Stimulated activated naive CD8-positive, alpha-beta T cell treated with anti-CD3 and anti-CD28 coated beads, Interleukin-15, Interleukin-2, amounts not matched to agents 100 ng/mL and 50 ng/mL, for 24 hours (primary cell): Measurements from ENCODE around the gene ZNF30.
"Not testable (repeated sequence)": the region's sequence is repeated elsewhere in the genome, so short reads cannot be mapped to it uniquely, and the experiment has no call there.

Experiments
- H3K27ac Mint-ChIP-seq: one replicate; pipeline ENCODE4 v1.8.0; 2021; ENCODE audit warnings: mild to moderate bottlenecking, mixed read lengths
- H3K27me3 Mint-ChIP-seq: one replicate; pipeline ENCODE4 v1.8.0; 2021; ENCODE audit warnings: mixed read lengths
- H3K36me3 Mint-ChIP-seq: one replicate; pipeline ENCODE4 v1.8.0; 2021; ENCODE audit warnings: low read depth, mixed read lengths
- H3K4me1 Mint-ChIP-seq: one replicate; pipeline ENCODE4 v1.8.0; 2021; ENCODE audit warnings: low read depth, mixed read lengths
- H3K4me3 Mint-ChIP-seq: one replicate; pipeline ENCODE4 v1.8.0; 2021; ENCODE audit warnings: mild to moderate bottlenecking, mixed read lengths
- H3K9me3 Mint-ChIP-seq: one replicate; pipeline ENCODE4 v1.8.0; 2021; ENCODE audit warnings: mixed read lengths

The ZNF30 gene

GRCh38 chr19:34990578-34991192 is 64.0 kb downstream of the ZNF30 start:
- Mint-ChIP-seq H3K9me3 (peaks cover 4% of the 10 kb centered on the region), H3K4me3 (peak overlapping the region; percentile 59), H3K27me3 (no peaks in the 10 kb centered on the region), H3K36me3 (no peaks in the 10 kb centered on the region), H3K4me1 (peaks cover 66% of the 10 kb centered on the region), H3K27ac (peak overlapping the region; percentile 96)

GRCh38 chr19:34991542-34992333 is 65.0 kb downstream of the ZNF30 start:
- Mint-ChIP-seq H3K4me1 (peaks cover 72% of the 10 kb centered on the region), H3K4me3 (no peak overlapping the region), H3K9me3 (peaks cover 4% of the 10 kb centered on the region), H3K36me3 (no peaks in the 10 kb centered on the region), H3K27ac (peak overlapping the region; percentile 96), H3K27me3 (no peaks in the 10 kb centered on the region)

GRCh38 chr19:34992582-34992981 is 65.9 kb downstream of the ZNF30 start:
- H3K27ac Mint-ChIP-seq, H3K27me3 Mint-ChIP-seq, H3K36me3 Mint-ChIP-seq, H3K4me3 Mint-ChIP-seq, H3K9me3 Mint-ChIP-seq: not testable (repeated sequence)
- peaks cover 76% of the 10 kb centered on the region for H3K4me1 Mint-ChIP-seq

GRCh38 chr19:34994286-34994642 is 67.6 kb downstream of the ZNF30 start:
- Mint-ChIP-seq H3K9me3 (peaks cover 4% of the 10 kb centered on the region), H3K27me3 (no peaks in the 10 kb centered on the region), H3K27ac (no peak overlapping the region), H3K4me3 (no peak overlapping the region), H3K36me3 (no peaks in the 10 kb centered on the region), H3K4me1 (peaks cover 74% of the 10 kb centered on the region)
